ENCODE measurements around the gene MIX23.
A peak's percentile ranks its signal among the peaks of the same experiment; 100 is the strongest.

MIX23 gene

DNA sequence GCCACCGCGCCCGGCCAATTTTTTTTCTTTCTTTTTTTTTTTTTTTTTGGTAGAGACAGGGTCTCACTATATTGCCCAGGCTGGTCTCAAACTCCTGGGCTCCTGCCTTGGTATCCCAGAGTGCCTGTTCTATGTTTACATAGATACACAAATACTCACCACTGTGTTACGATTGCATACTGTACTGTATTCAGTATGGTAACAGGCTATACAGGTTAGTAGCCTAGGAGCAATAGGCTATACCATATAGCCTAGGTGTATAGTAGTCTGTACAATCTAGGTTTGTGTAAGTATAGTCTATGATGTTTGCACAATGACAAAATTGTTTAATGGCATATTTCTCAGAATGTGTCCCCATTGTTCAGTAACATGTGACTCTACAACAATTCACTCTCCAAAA is 31.4 kb downstream of the MIX23 start:
- DNase-seq (ENCODE audit: low read depth), result no peak

DNA sequence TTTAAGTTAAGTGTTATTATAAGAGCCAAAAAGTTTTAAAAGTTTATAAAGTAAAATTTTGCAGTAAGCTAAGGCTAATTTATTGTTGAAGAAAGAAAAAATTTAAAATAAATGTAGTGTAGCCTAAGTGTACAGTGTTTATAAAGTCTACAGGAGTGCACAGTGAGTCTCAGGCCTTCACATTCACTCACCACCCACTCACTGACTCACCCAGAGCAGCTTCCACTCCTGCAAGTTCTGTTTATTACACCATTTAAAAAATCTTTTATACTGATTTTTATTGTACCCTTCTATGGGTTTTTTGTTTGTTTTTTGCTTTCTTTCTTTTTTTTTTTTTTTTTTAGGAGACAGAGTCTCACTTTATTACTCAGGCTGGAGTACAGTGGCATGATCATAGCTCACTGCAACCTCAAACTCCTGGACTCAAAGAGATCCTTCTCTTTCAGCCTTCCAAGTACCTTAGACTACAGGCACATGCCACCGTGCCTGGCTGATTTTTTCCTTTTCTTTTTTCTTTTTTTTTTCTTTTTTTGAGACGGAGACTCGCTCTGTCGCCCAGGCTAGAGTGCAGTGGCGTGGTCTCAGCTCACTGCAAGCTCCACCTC is 32.1 kb downstream of the MIX23 start:
- DNase-seq (ENCODE audit: low read depth), result no peak

DNA sequence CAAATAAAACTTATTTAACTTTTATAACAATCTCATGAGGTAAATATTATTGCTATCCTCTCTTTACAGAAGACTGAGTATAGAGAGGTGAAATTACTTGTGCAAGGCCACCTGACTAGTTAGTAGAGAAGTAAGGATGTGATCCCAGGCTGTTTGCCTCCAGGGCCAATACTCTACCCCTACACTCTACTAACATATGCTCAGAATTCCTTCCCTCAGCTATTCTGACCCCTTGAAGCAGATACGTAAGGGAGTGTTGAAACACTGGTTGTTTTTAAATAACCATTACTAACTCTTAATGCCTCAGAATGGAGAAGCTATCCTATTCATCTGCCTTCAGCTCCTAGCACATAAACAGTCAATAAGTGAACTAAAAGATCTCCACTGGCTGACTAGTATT is 33.9 kb downstream of the MIX23 start:
- DNase-seq (ENCODE audit: low read depth), result no peak

DNA sequence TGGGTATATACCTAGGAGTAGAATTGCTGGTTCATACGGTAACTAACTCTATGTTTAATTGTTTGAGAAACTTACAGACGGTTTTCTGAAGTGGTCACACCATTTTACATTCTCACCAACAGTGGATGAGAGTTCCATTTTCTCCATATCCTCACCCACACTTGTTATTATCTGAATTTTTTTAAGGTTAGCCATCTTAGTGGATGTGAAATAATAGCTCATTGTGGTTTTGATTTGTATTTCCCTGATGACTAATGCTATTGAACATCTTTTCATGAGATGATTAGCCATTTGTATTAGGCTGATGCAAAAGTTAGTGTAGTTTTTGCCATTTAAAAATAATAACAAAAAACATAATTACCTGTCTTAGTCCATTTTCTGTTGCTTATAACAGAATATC is 39.4 kb downstream of the MIX23 start:
- no peak for DNase-seq (ENCODE audit: low read depth)

DNA sequence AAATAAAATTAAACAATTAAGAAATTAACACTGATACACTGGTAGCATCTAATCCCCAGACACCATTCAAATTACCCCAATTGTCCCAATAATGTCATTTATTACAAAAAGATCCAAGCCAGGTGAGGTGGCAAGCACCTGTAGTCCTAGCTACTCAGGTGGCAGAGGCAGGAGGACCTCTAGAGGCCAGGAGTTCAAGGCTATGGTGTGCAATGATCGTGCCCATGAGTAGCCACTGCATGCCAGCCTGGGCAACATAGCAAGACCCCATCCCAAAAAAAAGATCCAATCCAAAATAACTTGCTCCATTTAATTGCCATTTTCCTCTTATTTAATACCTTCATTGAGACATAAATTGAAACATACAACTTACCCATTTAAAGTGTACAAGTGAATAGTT is 40.2 kb downstream of the MIX23 start:
- DNase-seq (ENCODE audit: low read depth), result no peak

DNA sequence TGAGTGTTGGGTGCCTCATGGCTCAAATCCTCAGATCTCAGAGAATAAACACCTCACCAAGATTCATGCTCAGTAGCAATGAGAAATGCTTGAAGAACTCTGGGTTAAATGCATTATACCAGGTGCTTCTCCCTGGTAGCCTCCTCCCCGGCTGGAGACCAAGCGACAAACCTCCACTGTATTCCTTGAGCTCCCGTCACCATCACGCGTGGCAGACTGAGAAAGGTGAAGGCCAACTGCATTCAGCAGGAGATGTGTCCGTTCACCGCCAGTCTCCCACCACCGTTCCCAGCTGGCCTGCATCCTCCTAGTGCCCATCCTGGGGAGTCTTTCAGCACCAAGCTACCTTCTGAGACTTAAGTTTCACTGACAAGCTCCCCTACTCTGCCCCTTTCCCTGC is 50.5 kb downstream of the MIX23 start:
- no peak for DNase-seq (ENCODE audit: low read depth)

DNA sequence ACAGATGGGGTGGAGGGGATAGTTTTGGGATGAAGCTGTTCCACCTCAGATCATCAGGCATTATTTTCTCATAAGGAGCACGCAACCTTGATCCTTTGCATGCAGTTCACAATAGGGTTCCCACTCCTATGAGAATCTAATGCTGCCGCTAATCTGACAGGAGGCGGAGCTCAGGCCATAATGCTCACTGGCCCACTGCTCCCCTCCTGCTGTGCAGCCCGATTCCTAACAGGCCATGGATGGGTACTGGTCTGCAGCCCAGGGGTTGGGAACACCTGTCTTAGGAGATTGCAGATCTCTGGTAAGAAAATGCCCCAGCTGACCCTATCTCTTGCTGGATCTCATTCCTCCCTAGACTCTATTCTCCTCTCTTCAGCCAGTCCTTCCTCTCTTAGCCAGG is 51.1 kb downstream of the MIX23 start:
- no peak for DNase-seq (ENCODE audit: low read depth)

DNA sequence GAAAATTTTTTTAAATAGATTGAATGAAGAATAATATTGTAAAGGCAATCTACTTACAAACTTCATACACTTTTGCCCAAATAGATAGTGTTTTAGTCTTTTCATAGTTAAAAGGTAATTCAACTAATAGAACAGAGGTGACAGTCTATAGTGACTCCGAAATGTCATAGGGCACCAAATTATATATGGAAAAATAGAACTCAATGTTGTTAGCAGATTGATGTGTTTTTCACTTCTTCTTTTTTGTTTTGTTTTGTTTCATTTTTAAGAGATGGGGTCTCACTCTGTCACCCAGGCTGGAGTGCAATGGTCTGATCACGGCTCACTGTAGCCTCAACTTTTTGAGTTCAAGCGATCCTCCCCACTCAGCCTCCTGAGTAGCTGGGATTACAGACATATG is 57.3 kb downstream of the MIX23 start:
- no peak for DNase-seq (ENCODE audit: low read depth)

DNA sequence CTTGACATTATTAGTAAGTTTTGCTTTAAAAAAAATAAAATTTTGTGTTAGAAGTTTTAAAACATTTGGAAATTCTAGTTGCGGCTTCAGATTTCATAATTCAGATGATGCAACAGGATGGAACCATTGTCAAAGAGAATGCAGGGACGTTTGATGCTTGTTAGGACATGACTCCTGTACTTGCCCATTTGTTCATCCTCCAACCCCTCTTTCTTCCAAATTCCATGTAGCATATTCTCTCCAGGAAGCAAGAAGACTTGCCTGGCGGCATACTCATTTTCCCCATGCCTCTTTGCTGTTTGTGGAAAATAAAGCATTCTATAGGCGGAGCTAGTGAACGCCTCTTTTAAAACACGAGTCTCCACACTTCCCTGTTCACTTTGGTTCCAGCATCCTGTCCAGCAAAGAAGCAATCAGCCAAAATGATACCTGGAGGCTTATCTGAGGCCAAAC is 58.1 kb downstream of the MIX23 start, which contains the start of gene CSTA:
Gene CSTA, plus strand, starts transcription at position 378 of the 453 bp plus-strand sequence. Its CDS starts 45 bp downstream, at position 423.
- DNase-seq (ENCODE audit: low read depth), result no peak

DNA sequence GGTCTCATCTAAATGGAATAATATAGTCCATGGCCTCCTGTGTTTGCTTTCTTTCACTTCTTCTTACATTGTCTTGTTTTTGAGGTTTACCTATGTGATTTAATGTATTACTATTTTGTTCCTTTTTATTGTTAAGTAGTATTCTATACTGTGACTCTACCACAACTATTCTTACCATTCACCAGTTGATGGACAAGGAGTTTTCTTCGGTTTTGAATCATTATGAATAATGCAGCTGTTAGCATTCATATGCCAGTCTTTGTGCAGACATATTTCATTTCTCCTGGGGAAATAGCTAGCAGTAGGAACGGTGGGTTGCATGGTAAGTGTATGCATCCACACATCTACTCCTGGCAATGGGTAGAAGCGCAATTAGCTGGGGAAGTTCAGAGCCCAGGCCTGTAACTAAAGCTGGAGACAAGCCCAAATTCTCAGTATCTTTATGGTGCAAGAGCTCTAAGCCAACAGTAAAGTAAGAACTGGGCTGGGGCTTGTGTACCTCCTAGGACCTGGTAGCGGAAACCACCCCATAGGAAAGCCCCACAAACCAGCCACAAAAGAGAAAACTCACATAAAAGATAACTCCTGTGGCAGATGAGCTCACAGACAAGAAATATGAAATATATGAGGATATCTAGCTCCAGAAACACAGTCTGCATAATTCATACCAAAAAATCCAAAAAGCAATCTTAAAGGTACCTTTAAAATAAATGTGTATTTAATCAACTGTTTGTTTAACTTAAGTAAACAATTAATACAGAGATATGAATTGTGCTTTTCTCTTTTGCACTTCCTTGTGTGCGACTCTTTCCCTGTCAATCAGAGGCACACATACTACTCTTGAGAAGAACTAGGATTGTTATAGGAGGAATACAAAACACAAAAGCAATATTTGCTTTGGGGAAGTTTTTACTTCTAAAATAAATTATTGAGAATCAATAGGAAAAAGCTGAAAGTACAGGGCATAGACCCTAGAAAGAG is 60.6 kb downstream of the MIX23 start:
- peak; percentile 60 for DNase-seq (ENCODE audit: low read depth)

DNA sequence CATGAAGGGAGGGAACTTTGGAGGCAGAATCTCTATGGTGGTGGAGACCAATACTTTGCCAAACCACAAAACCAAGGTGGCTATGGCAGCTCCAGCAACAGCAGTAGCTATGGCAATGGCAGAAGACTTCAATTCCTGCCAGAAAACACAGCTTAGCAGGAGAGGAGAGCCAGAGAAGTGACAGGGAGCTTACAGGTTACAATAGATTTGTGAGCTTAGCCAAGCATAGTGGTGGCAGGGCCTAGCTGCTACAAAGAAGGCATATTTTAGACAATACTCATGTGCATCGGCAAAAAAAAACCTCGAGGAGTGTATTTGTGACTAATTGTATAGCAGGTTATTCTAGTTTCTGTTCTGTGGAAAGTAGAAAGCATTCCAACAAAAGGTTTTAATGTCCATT is 64.4 kb downstream of the MIX23 start:
- DNase-seq (ENCODE audit: low read depth), result no peak

DNA sequence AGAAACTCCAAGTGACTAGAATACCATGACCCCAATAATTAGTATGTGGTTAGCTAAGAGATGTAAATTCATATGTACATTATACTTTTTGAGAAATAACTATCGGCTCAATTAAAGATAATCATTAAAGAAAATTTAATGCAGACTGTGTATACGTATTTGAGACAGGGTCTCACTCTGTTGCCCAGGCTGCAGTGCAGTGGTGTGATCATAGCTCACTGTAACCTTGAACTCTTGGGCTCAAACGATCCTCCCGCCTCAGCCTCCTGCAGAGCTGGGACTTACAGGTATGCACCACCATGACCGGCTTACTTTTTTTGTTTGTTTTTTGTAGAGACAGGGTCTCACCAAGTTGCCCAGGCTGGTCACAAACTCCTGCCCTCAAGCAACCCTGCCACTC is 66.7 kb downstream of the MIX23 start:
- DNase-seq (ENCODE audit: low read depth), result no peak

DNA sequence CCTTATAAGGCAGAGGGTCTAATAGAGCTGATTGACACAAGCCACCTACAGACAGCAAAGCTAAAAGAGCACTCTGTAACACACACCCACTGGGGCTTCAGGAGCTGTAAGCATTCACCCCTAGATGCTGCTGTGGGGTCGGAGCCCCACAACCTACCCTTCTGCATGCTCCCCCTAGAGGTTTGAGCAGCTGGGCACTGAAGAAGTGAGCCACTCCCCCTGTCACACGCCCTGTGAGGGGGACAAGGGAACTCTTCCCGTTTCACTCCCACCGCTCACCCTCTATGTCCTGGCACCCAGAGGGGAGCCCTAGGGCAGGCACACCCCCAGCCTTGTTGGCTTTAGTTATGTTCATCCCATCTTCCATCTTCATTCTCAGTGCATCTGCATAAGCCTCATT is 67.4 kb downstream of the MIX23 start:
- no peak for DNase-seq (ENCODE audit: low read depth)

DNA sequence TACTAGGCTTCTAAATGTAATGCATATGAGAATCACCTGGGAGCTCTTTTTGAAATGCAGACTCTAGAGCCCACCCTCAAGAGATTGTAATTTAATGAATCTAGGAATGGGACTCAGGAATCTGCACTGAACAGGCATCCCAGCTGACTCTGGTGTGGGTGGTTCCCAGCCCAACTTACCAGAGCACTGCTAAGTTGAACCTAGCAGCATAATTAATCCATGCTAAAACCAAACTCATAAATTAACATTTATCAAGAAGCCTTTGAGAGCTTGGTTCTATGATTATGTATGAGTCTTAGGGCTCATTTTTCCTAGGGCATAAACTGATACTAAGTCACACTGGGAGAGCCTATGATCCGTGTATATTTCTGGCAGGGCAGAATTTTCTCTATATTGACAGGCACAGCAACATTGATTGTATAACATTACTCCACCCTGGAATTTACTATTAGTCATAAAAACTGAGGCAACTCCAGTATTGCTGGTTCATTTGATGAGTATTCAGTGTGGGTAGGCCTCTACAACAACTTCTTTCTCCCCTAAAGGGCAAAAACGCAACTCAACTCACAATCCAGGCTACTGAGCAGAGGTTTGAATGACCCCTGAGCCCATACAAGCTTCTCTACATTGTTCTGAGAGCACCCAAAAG is 68.7 kb downstream of the MIX23 start:
- DNase-seq (ENCODE audit: low read depth), result no peak

DNA sequence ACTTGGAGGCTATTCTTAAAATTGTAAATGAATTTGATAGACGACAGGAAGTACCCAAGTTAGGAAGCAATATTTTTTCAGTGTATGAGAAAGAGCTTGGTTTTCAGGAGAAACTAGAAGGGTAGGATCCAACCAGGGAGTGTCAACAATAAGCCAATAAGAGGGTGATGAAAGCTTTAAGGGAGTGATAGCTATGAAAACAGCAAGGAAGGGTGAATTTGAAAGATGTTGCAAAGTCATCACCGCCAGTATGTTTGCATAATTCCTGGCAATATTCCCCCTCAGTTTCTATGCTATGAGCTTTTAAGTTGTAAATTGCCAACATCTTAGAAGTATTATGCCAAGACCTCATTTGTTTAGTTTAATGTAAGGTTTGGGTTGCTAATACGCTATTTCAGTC is 69.8 kb downstream of the MIX23 start:
- DNase-seq (ENCODE audit: low read depth), result no peak

DNA sequence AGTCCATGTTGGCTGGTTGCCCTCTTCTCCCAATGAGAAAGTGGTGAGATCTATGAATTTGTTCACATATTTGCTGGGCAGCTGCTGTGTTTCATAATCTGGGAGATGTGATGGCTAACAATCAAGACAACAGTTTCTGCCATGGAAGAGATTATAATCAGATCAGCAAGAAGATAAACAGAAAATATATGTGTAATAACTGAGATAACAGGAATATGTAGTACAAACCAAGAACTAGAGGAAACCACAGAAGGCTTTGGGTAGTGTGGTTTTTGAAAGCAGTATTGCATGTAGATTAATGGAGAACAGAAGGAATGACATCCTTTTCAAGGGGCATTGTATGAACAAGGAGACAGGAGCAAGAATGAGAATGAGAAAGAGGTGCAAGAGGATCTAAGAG is 70.2 kb downstream of the MIX23 start:
- no peak for DNase-seq (ENCODE audit: low read depth)

DNA sequence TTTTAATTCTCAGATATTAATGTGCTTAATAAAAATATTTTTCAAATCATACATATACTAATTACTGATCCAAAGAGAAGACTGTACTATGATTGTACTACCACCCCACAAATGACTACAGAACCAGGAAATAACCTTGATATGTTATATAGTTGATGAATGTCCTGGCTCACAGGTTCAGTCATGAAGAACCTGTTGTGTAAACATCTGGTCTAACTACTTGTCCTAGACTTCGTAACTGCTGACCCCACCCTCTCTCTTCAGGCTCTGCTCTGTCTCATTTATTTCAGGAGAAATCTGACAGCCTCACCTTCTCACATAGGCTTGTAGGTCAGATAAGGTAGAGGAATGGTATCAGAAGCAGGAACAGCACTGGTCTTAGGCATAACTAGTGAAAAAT is 72.7 kb downstream of the MIX23 start:
- no peak for DNase-seq (ENCODE audit: low read depth)
